ENCODE data around the gene GIGYF1.

GIGYF1 gene, protein sequence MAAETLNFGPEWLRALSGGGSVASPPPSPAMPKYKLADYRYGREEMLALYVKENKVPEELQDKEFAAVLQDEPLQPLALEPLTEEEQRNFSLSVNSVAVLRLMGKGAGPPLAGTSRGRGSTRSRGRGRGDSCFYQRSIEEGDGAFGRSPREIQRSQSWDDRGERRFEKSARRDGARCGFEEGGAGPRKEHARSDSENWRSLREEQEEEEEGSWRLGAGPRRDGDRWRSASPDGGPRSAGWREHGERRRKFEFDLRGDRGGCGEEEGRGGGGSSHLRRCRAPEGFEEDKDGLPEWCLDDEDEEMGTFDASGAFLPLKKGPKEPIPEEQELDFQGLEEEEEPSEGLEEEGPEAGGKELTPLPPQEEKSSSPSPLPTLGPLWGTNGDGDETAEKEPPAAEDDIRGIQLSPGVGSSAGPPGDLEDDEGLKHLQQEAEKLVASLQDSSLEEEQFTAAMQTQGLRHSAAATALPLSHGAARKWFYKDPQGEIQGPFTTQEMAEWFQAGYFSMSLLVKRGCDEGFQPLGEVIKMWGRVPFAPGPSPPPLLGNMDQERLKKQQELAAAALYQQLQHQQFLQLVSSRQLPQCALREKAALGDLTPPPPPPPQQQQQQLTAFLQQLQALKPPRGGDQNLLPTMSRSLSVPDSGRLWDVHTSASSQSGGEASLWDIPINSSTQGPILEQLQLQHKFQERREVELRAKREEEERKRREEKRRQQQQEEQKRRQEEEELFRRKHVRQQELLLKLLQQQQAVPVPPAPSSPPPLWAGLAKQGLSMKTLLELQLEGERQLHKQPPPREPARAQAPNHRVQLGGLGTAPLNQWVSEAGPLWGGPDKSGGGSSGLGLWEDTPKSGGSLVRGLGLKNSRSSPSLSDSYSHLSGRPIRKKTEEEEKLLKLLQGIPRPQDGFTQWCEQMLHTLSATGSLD (N-terminal part only)

DNA sequence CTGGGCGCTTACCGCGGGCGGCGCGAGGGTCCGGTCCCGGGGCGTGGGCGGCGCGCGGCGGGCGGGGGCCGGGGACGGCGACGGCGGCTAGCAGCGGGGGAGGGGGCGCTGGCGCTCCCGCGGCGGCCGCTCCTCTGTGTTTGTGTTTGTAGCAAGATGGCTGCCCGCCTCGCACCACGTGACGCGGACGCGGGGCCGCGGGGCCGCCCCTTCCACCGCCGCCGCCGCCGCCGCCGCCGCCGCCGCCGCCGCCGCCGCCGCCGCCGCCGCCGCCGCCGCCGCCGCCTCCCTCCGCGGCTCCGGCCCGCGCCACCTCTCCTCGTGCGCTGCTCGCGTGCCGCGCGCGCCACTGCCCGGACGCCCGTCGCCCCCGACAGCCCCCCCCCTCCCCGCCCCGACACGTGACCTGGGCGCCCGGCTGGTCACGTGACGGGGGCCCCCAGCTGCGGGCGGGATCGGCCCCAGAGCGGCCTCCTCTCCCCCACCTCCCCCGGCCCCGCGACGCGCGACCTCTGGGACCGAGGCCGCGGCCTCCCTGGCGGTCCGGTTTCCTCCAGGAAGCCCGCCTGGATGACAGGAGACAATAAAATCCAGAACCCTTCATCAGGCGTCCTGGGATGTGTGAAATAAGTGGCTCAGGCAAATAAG is at the start of gene GIGYF1:
TSS of gene GIGYF1 (minus strand) at position 153 of the 648 bp plus-strand sequence. CDS start 6,012 bp downstream, outside the sequence.
- no peak for DNase-seq (ENCODE audit: extremely low read depth, low read depth)
- TF ChIP-seq, protein P1, sequence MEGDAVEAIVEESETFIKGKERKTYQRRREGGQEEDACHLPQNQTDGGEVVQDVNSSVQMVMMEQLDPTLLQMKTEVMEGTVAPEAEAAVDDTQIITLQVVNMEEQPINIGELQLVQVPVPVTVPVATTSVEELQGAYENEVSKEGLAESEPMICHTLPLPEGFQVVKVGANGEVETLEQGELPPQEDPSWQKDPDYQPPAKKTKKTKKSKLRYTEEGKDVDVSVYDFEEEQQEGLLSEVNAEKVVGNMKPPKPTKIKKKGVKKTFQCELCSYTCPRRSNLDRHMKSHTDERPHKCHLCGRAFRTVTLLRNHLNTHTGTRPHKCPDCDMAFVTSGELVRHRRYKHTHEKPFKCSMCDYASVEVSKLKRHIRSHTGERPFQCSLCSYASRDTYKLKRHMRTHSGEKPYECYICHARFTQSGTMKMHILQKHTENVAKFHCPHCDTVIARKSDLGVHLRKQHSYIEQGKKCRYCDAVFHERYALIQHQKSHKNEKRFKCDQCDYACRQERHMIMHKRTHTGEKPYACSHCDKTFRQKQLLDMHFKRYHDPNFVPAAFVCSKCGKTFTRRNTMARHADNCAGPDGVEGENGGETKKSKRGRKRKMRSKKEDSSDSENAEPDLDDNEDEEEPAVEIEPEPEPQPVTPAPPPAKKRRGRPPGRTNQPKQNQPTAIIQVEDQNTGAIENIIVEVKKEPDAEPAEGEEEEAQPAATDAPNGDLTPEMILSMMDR (IDR thresholded peaks at IDR 0.05; ENCODE audit: low read depth, low read length) = no peak

DNA sequence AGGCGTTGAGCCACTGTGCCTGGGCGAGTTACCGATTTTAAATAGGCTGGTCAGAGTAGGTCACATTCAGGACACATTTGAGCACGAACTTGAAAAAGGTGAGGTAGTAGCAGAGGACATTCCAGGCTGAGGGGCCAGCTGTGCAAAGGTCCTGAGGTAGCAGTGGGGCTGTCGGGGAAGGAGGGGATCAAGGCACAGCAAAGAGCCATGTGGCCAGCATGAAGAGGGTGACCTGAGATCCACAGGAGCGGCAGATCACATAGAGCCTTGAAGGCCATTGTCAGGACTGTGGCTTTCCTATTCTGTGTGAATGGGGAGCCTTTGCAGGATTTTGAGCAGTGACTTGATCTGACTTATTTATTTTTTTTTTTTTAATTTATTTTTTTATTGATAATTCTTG is 45.9 kb upstream of the GIGYF1 start:
- no peak for DNase-seq (ENCODE audit: extremely low read depth, low read depth)
- TF ChIP-seq, protein P1 (IDR thresholded peaks at IDR 0.05; ENCODE audit: low read depth, low read length) = no peak

DNA sequence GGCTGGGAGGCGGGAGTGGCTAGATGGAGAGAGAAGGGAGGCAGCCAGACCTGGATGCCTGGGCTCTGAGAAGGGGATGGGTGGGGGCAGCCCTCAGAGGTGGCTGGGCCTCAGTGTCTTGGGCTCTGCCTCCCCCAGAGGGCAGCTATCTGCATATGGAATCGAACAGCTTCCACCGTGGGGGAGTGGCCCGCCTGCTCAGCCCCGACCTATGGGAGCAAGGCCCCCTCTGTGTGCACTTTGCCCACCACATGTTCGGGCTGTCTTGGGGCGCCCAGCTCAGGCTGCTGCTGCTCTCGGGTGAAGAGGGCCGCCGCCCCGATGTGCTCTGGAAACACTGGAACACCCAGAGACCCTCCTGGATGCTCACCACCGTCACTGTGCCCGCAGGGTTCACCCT is 42.6 kb upstream of the GIGYF1 start:
- no peak for DNase-seq (ENCODE audit: extremely low read depth, low read depth)
- TF ChIP-seq, protein P1 (IDR thresholded peaks at IDR 0.05; ENCODE audit: low read depth, low read length) = no peak

DNA sequence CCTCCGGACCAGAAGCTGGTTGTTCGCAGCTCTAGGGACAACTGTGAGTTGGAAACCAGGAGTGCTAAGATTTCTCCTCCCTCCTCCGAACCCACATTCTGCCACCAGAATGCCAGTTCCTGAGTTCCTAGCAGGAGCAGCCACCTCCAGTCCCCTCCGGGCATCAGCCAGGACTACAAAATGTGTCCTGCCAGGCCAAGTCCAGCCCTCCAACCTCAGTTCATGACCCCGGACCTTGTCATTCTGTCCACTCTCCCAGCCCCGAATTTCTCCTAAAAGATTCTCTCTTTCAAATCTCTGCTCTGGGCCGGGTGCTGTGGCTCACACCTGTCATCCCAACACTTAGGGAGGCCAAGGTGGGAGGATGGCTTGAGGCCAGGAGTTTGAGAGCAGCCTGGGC is 41.7 kb upstream of the GIGYF1 start:
- no peak for DNase-seq (ENCODE audit: extremely low read depth, low read depth)

DNA sequence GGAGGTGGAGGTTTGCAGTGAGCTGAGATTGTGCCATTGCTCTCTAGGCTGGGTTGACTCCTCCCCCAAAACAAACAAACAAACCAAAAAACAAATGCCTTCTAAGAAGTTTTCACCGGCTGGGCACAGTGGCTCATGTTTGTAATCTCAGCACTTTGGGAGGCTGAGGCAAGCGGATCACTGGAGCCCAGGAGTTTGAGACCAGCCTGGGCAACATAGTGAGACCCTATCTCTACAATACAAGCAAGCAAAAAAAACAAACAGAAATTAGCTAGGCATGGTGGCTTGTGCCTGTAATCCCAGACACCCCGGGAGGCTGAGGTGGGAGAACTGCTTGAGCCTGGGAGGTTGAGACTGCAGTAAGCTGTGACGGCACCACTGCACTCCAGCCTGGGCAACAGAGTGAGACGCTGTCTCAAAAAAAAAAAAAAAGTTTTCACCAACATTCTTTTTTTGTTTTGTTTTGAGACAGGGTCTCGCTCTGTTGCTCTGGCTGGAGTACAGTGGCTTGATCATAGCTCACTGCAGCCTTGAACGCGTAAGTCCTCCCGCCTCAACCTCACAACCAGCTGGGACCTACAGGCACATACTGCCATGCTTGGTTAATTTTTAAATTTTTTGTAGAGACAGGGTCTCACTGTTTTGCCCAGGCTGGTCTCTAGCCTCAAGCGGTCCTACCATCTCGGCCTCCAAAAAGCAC is 38.0 kb upstream of the GIGYF1 start:
- TF ChIP-seq, protein P1 (IDR thresholded peaks at IDR 0.05; ENCODE audit: low read depth, low read length) = no peak
- DNase-seq (ENCODE audit: extremely low read depth, low read depth) = no peak

More for the DNA sequence above, 41.7 kb upstream of the GIGYF1 start:
- TF ChIP-seq, protein P1 (IDR thresholded peaks at IDR 0.05; ENCODE audit: low read depth, low read length) = no peak

DNA sequence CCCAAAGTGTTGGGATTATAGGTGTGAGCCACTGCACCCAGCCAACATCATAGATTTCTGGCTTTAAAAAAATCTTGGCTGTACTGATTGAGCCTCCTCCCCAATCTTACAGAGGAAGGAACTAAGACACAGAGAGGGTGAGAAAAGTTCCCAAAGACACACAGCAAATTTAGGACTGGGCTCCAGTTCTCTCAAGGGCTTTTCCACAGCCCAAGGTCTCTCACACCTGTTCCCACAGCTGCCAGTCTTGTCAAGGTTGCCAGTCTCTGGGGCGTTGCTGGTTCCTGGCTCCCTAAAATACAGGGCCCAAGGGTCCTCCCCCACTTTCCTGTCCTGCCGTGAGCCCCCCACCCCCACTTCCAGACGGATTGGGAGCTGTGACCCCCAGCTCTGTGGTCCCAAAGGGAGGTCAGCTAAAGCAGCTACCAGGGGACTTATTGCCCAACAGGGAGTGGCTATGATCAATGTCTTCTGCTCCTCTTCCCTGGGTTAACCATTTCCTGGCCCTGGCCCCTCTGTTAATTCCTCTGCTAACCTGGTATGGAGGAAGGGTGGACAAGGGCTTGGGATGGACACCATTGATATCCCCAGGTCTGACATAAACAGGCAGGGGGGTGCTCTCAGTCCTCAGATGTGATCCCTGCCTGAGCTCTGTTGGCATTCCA is 36.2 kb upstream of the GIGYF1 start:
- DNase-seq (ENCODE audit: extremely low read depth, low read depth) = no peak
- TF ChIP-seq, protein P1 (IDR thresholded peaks at IDR 0.05; ENCODE audit: low read depth, low read length) = no peak

All from AG09319 (cell line).